Thyroid gland (tissue), 4 donors: ENCODE results near the gene RESF1. TPM values are rescaled to one million over a fixed set of nuclear protein-coding genes. Genes with fewer than 3 reads are reported as not detected.

Source experiments
- DNase-seq, 2 donors: peaks; one replicate each; pipeline ENCODE4 v3.0.0-alpha.2; 2019
- H3K27ac ChIP-seq, 3 donors: fragments of 200-600 bp; sonication (generic); 1 replicate in 2 of 3; 2 replicates in 1 of 3; pipeline ENCODE4 v1.5.1; 2016 to 2019; ENCODE audit warnings: mild to moderate bottlenecking in 1 of 3, moderate library complexity in 1 of 3
- H3K27me3 ChIP-seq: fragments of 200-600 bp; sonication (generic); one replicate; pipeline ENCODE4 v1.5.1; 2019
- H3K36me3 ChIP-seq, 2 donors: fragments of 200-600 bp; sonication (generic); one replicate each; pipeline ENCODE4 v1.5.1; 2016 to 2019
- H3K4me1 ChIP-seq, 2 donors: fragments of 200-600 bp; sonication (generic); one replicate each; pipeline ENCODE4 v1.5.1; 2017 to 2019
- H3K4me3 ChIP-seq, 3 donors: fragments of 200-600 bp; sonication (generic); replicated peaks in 1 of 3; 1 replicate in 2 of 3; 2 replicates in 1 of 3; pipeline ENCODE4 v1.5.1; 2016; ENCODE audit warnings: mild to moderate bottlenecking in 1 of 3
- H3K9me3 ChIP-seq: fragments of 200-600 bp; sonication (generic); one replicate; pipeline ENCODE4 v1.5.1; 2017
- POLR2A ChIP-seq, 2 donors: fragments of 450-650 bp; IDR thresholded peaks; one replicate each; pipeline ENCODE4 v1.6.1; 2017; ENCODE audit warnings: antibody characterized with exemption in 2 of 2, mild to moderate bottlenecking in 2 of 2, moderate library complexity in 1 of 2
- WGBS, 2 donors: methylation state at CpG; one replicate each; pipeline ENCODE4 v1.1.5; 2017; 5-methylcytosine and 5-hydroxymethylcytosine counted together
- intact Hi-C: fragments of 100-400 bp; cut with DNase I; formaldehyde crosslinking; loops from one replicate; pipeline ENCODE4 v1.15.1; 2023
- total RNA-seq, 4 donors: library from RNA; depleted of rRNA; stranded (reverse); fragments of >200 nt; gene quantifications; one replicate each; pipeline ENCODE4 v1.2.3, GENCODE V29; 2016
- TF ChIP-seq, protein P1 (sequence below), 6 experiments: fragments of 200-600 bp in 3 of 6; fragments of 450-650 bp in 3 of 6; sonication (generic) in 3 of 6; IDR thresholded peaks; one replicate each; pipeline ENCODE4 v1.5.1; 2016 to 2019; ENCODE audit warnings: antibody characterized with exemption in 6 of 6, mild to moderate bottlenecking in 2 of 6, inconsistent platforms in 1 of 6, moderate library complexity in 1 of 6

Gene RESF1
- total RNA-seq, 4 donors from 2014 or later: 62.5 to 75.1 (median 63.3) TPM

DNA sequence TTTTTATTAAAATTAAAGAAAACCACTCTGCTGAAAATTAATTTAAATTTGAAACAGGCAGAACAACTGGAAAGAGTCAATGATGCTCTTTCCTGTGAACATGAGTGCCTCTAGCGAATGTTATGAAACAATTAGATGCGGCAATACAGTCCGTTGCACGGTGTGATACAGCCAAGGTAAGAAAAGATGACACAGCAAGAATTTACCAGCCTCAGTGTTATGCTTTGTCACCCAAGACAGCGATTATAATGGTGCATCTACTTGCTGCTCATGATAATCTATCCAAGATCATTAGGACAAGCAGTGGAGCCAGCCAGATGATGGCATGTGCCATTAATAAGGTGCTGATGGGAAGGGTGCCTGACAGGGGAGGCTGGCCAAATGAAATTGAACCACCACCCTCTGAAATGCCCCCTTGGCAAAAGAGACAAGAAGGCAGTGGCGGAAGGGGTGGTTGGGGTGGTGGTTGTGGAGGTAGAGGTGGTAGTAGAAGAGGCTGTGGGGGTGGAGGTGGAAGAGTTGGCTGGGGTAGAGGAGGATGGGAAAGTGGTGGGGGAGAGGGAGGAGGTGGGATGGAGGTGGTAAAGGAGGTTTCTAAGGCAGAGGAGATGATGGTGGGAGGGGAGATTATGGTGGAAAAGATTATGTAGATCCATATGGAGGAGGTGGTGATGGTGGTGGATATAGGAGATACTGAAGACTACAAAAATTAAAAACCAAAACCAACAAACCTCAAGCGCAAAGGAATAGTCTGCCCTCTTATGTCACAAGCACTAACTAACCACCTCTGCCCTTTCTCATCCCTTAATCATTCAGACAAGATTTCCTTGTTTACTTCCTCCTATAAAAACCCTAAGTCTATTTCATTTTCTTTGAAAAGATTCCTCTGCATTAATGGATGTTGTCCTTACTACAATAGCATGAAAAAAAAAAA, 4.0 kb upstream of the RESF1 start:
- WGBS, 2 donors: 94 to 95% methylated on average over 7 of the region's 7 CpGs
- H3K27ac ChIP-seq: no peak overlapping the region
- no peak for DNase-seq
- TF ChIP-seq POLR2A (IDR thresholded peaks at IDR 0.05): no peak
- TF ChIP-seq, protein P1, sequence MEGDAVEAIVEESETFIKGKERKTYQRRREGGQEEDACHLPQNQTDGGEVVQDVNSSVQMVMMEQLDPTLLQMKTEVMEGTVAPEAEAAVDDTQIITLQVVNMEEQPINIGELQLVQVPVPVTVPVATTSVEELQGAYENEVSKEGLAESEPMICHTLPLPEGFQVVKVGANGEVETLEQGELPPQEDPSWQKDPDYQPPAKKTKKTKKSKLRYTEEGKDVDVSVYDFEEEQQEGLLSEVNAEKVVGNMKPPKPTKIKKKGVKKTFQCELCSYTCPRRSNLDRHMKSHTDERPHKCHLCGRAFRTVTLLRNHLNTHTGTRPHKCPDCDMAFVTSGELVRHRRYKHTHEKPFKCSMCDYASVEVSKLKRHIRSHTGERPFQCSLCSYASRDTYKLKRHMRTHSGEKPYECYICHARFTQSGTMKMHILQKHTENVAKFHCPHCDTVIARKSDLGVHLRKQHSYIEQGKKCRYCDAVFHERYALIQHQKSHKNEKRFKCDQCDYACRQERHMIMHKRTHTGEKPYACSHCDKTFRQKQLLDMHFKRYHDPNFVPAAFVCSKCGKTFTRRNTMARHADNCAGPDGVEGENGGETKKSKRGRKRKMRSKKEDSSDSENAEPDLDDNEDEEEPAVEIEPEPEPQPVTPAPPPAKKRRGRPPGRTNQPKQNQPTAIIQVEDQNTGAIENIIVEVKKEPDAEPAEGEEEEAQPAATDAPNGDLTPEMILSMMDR (IDR thresholded peaks at IDR 0.05): no peak
- no peaks in the 10 kb centered on the region for H3K9me3 ChIP-seq
- H3K36me3 ChIP-seq: no peaks in the 10 kb centered on the region
- intact Hi-C loops: loop anchor here (10.0 kb wide), 1 partner anchor 230 kb away; the partner anchor contains the start of gene AMN1
- no peak overlapping the region for H3K4me3 ChIP-seq
- peaks cover 0 to 6% of the 10 kb centered on the region in 2 donors for H3K4me1 ChIP-seq
- H3K27me3 ChIP-seq: no peaks in the 10 kb centered on the region

DNA sequence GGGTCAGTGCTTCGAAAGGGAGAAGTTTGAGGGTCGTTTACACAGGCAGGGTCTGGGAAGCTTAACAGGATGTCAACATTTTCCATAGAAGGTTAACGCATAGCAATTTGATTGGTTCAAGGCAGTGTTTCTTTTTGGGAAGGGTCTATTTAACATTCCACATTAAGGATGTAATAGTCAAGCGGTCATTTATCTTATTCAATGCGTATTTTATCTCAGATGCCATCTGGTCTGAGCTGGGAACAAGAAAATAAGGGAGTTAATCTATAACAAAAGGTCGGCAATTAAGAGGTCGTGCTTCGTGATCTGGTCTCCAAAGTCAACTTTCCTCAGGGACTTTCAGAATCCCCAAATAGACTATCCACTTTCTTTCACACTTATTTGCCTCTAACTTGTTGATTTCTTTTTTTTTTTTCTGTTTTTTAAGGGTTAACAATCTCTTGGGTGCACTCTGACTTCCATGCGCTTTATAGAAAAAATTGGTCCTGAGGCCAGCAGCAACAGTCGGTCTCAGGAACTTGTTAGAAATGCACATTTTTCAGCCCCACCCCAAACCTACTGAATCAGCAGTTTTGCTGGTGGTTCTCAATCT, 550 bp upstream of the RESF1 start:
- DNase-seq: no peak
- peaks cover 0 to 2% of the 10 kb centered on the region in 2 donors for H3K36me3 ChIP-seq
- peak overlapping the region; percentile 84 to 91 (median 86) for H3K27ac ChIP-seq
- no peaks in the 10 kb centered on the region for H3K9me3 ChIP-seq
- 17 to 19% methylated on average over 10 of the region's 10 CpGs for WGBS, 2 donors
- peak overlapping the region; percentile 10 to 61 (median 48) for H3K4me3 ChIP-seq
- TF ChIP-seq, protein P1 (IDR thresholded peaks at IDR 0.05): no peak
- TF ChIP-seq POLR2A (IDR thresholded peaks at IDR 0.05): no peak
- H3K4me1 ChIP-seq: peaks cover 28 to 31% of the 10 kb centered on the region in 2 donors
- intact Hi-C loops: loop anchor here (10.0 kb wide), 1 partner anchor 234 kb away; the partner anchor contains the start of gene AMN1
- no peaks in the 10 kb centered on the region for H3K27me3 ChIP-seq

DNA sequence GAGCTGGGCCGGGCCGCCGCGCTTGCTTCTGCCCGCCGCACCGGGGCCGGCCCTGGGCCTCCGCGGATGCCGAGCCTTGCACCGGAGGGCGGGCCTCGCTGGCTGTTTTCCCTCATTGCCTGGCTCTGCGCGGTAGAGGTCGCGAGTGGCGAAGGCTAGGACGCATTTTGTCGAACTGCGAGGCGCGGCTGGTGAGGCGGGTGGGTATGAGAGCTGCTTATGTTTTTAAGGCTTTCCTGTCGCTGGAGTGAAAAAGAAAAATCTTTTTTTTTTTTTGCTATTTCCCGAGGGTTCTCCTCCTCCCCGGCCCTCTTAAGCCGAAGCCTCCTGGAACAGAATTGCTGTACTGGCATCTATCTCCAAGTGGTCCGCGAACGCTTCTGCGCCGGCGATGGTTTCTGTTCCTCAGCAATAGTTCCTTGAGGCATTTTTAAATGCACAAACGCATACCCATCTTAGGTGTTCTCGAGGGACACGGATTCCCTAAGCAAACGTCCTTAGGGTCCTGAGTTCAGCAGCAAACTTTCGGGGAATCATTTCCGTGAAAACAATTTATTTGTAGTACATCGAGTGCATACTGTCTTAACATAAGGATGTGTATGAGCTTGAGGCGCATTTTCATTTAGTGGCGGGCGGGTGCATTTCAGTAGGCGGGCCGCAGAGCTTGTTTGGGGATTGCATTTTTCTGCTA, 631 bp downstream of the RESF1 start:
- intact Hi-C loops: loop anchor here (5.0 to 10.0 kb wide), 2 partner anchors 235 to 298 kb away; partner anchors contain the start of gene AMN1
- Histone ChIP-seq H3K9me3 (no peaks in the 10 kb centered on the region), H3K4me3 (peak overlapping the region; percentile 9 to 61 (median 48)), H3K4me1 (peaks cover 31 to 35% of the 10 kb centered on the region in 2 donors), H3K27ac (peak overlapping the region; percentile 84 to 91 (median 86)), H3K27me3 (no peaks in the 10 kb centered on the region), H3K36me3 (peaks cover 0 to 7% of the 10 kb centered on the region in 2 donors)
- TF ChIP-seq, protein P1 (IDR thresholded peaks at IDR 0.05): peak in 1 of 6 experiments; percentile 18
- TF ChIP-seq POLR2A (IDR thresholded peaks at IDR 0.05): no peak
- 1% methylated on average over 38 to 47 of the region's 47 CpGs for WGBS, 2 donors
- DNase-seq: peak; percentile 65 to 76

DNA sequence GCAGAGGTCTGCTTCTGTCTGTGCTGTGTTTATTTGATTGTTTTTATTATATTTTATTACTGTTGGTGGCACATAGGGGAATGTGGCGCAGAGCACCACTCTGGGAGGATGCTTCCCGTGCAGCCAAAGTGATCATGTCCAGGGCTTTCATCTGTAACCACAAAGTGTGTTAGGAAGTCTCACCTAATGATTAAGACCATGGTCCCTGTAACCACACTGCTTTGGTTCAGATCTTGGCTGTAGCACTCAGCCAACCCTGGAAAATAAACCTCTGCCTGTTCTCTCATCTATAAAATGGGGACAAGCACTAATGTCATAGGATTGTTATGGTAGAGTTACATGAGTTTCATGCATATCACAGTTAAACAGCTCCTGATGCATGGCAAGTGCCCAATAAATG, 1.9 kb downstream of the RESF1 start:
- Histone ChIP-seq H3K36me3 (peaks cover 0 to 7% of the 10 kb centered on the region in 2 donors), H3K4me3 (peak overlapping the region in 2 of 3 donors; percentile 48 to 61), H3K4me1 (peaks cover 31 to 35% of the 10 kb centered on the region in 2 donors), H3K9me3 (no peaks in the 10 kb centered on the region), H3K27ac (peak overlapping the region in 2 of 3 donors; percentile 18 to 20), H3K27me3 (no peaks in the 10 kb centered on the region)
- WGBS, 2 donors: 81 to 86% methylated on average over 2 of the region's 2 CpGs
- TF ChIP-seq, protein P1 (IDR thresholded peaks at IDR 0.05): no peak
- TF ChIP-seq POLR2A (IDR thresholded peaks at IDR 0.05): no peak
- DNase-seq: no peak
- intact Hi-C loops: loop anchor here (5.0 kb wide), 1 partner anchor 299 kb away; no protein-coding TSS in a partner anchor
